ENCODE measurements around the gene MRAS. TPM values are rescaled to one million over a fixed set of nuclear protein-coding genes. Genes with fewer than 3 reads are reported as not detected.

MRAS gene
- total and polyA plus RNA-seq, 2 of the 13 experiments (the other 11 are each of a cell fraction or from before 2014, with no cell fraction given) = 8.8 to 36.2 TPM

DNA sequence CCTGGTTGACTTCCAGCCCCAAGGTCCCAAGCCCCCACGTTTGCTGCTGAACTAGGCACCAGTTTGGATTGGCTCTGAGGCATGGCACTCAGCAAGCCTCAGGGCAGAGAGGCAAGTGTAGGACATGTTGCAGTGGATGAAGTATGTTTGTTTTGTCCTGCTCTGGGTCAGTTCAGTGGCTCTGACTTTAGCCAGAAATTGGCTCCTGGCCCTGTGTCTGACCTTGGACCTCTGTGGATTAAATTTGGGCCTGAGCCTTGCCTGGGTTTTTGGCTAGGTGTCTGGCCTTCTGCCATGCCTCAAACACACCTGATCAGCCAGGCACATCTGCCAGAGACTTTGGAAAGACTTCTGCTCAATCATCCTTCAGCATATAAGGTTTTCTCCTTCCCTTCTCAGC is 3.6 kb upstream of the MRAS start:
- Histone ChIP-seq H4K20me1 (ENCODE audit: insufficient read depth, low read length) (no peaks in the 10 kb centered on the region), H3K9ac (ENCODE audit: insufficient read depth, low read depth, low read length) (no peak overlapping the region), H3K4me1 (ENCODE audit: insufficient read depth, low read length) (peaks cover 39% of the 10 kb centered on the region), H3K4me3 (replicated peaks in 1 of 3; ENCODE audit: insufficient read depth in 1 of 3, low read depth in 2 of 3, low read length in 3 of 3) (no peak overlapping the region), H3K27me3 (ENCODE audit: control insufficient read depth in 1 of 2, insufficient read depth in 2 of 2, low read length in 2 of 2) (peaks cover 0 to 4% of the 10 kb centered on the region in 2 experiments; a peak in 1 of 5 replicates), H3K36me3 (replicated peaks in 1 of 2; ENCODE audit: control insufficient read depth in 1 of 2, insufficient read depth in 2 of 2, low read length in 2 of 2) (no peaks in the 10 kb centered on the region), H3K4me2 (ENCODE audit: low read depth, low read length) (no peak overlapping the region; the same call in 1 of the 2 replicates), H3K9me3 (ENCODE audit: low read length) (no peaks in the 10 kb centered on the region), H3K27ac (ENCODE audit: extremely low read length, insufficient read depth, low read length) (no peak overlapping the region), H3K79me2 (ENCODE audit: insufficient read depth, low read length) (no peaks in the 10 kb centered on the region), H2AFZ (ENCODE audit: low read length) (no peak overlapping the region)
- 13% methylated on average over 1 of the region's 1 CpG for WGBS (ENCODE audit: low lambda C conversion rate)
- TF ChIP-seq ZFX (CRISPR knock-in tag; IDR thresholded peaks at IDR 0.05; ENCODE audit: low read depth) (0 out of 2 replicates have a peak, but pooled peaks have one; percentile 28), SOX6 (IDR thresholded peaks at IDR 0.05) (no peak), SOX6 (CRISPR knock-in tag; IDR thresholded peaks at IDR 0.05) (0 out of 2 replicates have a peak, but pooled peaks have one; percentile 11), ZFY (CRISPR knock-in tag; IDR thresholded peaks at IDR 0.05) (peak; percentile 29; the same call in 1 of the 2 replicates), SMAD3 (CRISPR knock-in tag; IDR thresholded peaks at IDR 0.05) (no peak)
- TF ChIP-seq, protein P1, sequence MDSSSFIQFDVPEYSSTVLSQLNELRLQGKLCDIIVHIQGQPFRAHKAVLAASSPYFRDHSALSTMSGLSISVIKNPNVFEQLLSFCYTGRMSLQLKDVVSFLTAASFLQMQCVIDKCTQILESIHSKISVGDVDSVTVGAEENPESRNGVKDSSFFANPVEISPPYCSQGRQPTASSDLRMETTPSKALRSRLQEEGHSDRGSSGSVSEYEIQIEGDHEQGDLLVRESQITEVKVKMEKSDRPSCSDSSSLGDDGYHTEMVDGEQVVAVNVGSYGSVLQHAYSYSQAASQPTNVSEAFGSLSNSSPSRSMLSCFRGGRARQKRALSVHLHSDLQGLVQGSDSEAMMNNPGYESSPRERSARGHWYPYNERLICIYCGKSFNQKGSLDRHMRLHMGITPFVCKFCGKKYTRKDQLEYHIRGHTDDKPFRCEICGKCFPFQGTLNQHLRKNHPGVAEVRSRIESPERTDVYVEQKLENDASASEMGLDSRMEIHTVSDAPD (CRISPR knock-in tag; IDR thresholded peaks at IDR 0.05) = 0 out of 2 replicates have a peak, but pooled peaks have one; percentile 49
- ATAC-seq = no peak
- peak; percentile 74 for FAIRE-seq
- CTCF ChIA-PET (ENCODE audit: low intra/inter-chr PET ratio, low total read pairs) = no interaction called here
- intact Hi-C loops (cut with micrococcal nuclease; ENCODE audit: unreplicated experiment) (loop anchor here (5.0 kb wide), 1 partner anchor 157 kb away; the partner anchor contains the start of gene ARMC8), in situ Hi-C loops (cut with HindIII; ENCODE audit: extremely low pct_ligation_motif_present, low pct_unique_long_range_greater_than_20kb) (loop anchor here (5.0 kb wide), 1 partner anchor 53 kb away; no protein-coding TSS in a partner anchor)
- no peak for DNase-seq (ENCODE audit: low spot score)
- no TSS peak for BruUV-seq (replicated peaks)
- POLR2A ChIA-PET = no interaction called here
